ENCODE results near the gene FAM25G. TPM values are rescaled to one million over a fixed set of nuclear protein-coding genes. Genes with fewer than 3 reads are reported as not detected.
A peak's percentile ranks its signal among the peaks of the same experiment; 100 is the strongest.

FAM25G gene
- total and polyA plus RNA-seq, 9 of the 15 experiments (the other 6 are each of a cell fraction or from before 2014, with no cell fraction given): not detected

DNA sequence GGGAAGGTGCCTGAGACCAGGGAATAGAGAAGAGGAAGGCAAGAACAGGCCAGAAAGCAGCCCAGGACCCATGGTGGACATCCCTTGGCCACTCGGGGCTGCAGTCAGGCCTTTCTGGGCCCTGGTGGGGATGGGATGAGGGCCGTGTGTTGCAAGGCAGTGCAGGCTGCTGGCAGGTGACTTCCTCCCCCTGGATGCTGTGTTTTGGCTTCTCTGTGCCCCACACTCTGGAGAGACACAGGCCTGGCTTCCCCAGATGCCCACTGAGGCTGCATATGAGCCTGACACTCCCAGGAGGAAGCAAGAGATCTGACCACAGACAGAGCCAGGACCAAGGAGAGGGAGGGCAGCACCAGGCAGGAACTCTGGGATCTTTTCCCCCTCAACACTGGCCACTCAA is 47.5 kb downstream of the FAM25G start (continued):
- TF ChIP-seq TCFL5 (CRISPR knock-in tag; conservative IDR thresholded peaks at IDR 0.05): no peak
- TF ChIP-seq, protein P1, sequence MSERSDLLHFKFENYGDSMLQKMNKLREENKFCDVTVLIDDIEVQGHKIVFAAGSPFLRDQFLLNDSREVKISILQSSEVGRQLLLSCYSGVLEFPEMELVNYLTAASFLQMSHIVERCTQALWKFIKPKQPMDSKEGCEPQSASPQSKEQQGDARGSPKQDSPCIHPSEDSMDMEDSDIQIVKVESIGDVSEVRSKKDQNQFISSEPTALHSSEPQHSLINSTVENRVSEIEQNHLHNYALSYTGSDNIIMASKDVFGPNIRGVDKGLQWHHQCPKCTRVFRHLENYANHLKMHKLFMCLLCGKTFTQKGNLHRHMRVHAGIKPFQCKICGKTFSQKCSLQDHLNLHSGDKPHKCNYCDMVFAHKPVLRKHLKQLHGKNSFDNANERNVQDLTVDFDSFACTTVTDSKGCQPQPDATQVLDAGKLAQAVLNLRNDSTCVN (CRISPR knock-in tag; IDR thresholded peaks at IDR 0.05): no peak

- no peaks in the 10 kb centered on the region for H3K9me1 ChIP-seq (ENCODE audit: control insufficient read depth, insufficient read depth, low read length)
- intact Hi-C loops (cut with micrococcal nuclease) (no loop called here), in situ Hi-C loops (cut with MboI) (loop anchor here (25.0 kb wide), 1 partner anchor 119 kb away; no protein-coding TSS in a partner anchor)
- no peak overlapping the region for H3K4me2 ChIP-seq (ENCODE audit: insufficient read depth, low read length)
- H3K79me2 ChIP-seq (ENCODE audit: control insufficient read depth, insufficient read depth, low read length): no peaks in the 10 kb centered on the region
- ChIA-PET CTCF (ENCODE audit: low intra/inter-chr PET ratio) (no interaction called here), POLR2A (no interaction called here)
- no peaks in the 10 kb centered on the region for H3K36me3 ChIP-seq (ENCODE audit: control insufficient read depth, insufficient read depth, low read length)
- ATAC-seq (no peak), FAIRE-seq (no peak), DNase-seq (ENCODE audit: extremely low read depth in 1 of 4, low spot score in 3 of 4) (peak in 1 of 4 experiments; percentile 1)
- no peaks in the 10 kb centered on the region for H3K9me3 ChIP-seq (replicated peaks; ENCODE audit: control insufficient read depth, insufficient read depth, low read depth, low read length)
- no peak overlapping the region for H3K27ac ChIP-seq (ENCODE audit: extremely low read depth, low read depth, low read length)
- no peak overlapping the region for H3K9ac ChIP-seq (ENCODE audit: insufficient read depth in 1 of 2, low read depth in 2 of 2, low read length in 2 of 2)
- WGBS (ENCODE audit: insufficient coverage, low coverage, missing lambda C conversion rate): 10% methylated on average over 2 of the region's 2 CpGs
- H4K20me1 ChIP-seq (replicated peaks; ENCODE audit: control insufficient read depth, insufficient read depth, low read length): no peaks in the 10 kb centered on the region
- no peaks in the 10 kb centered on the region for H3K4me1 ChIP-seq (replicated peaks in 1 of 2; ENCODE audit: control insufficient read depth in 2 of 2, insufficient read depth in 2 of 2, low read length in 2 of 2)
- peaks cover 5 to 10% of the 10 kb centered on the region in 2 experiments; a peak in 4 of 5 replicates for H3K27me3 ChIP-seq (ENCODE audit: control insufficient read depth in 2 of 2, insufficient read depth in 2 of 2, low read length in 2 of 2)
- H2AFZ ChIP-seq (ENCODE audit: low read depth, low read length): no peak overlapping the region
- H3K4me3 ChIP-seq: no peak overlapping the region
- BruUV-seq (replicated peaks): no TSS peak
- TF ChIP-seq ARID3B (CRISPR knock-in tag; IDR thresholded peaks at IDR 0.05; ENCODE audit: borderline replicate concordance) (no peak), KDM4B (IDR thresholded peaks at IDR 0.05; ENCODE audit: borderline replicate concordance in 2 of 2, low read depth in 1 of 2) (no peak), STAT5B (CRISPR knock-in tag; IDR thresholded peaks at IDR 0.05) (no peak), PHB (CRISPR knock-in tag; IDR thresholded peaks at IDR 0.05) (no peak), CHD1 (IDR thresholded peaks at IDR 0.05; ENCODE audit: low read length) (no peak), RNF2 (IDR thresholded peaks at IDR 0.05) (no peak), ZFP36 (IDR thresholded peaks at IDR 0.05; ENCODE audit: low read depth, low read length, partially characterized antibody) (no peak), POLR3A (IDR thresholded peaks at IDR 0.05; ENCODE audit: borderline replicate concordance, extremely low read depth, insufficient read depth, insufficient read length) (no peak), RBM14 (IDR thresholded peaks at IDR 0.05; ENCODE audit: borderline replicate concordance, insufficient read depth, low read depth, low read length) (no peak), POLR2B (IDR thresholded peaks at IDR 0.05; ENCODE audit: low read depth, partially characterized antibody) (no peak), KLF6 (CRISPR knock-in tag; IDR thresholded peaks at IDR 0.05; ENCODE audit: borderline replicate concordance) (no peak), ZNF165 (CRISPR knock-in tag; IDR thresholded peaks at IDR 0.05; ENCODE audit: borderline replicate concordance) (no peak), L3MBTL2 (IDR thresholded peaks at IDR 0.05) (no peak)
- TF ChIP-seq, protein P2, sequence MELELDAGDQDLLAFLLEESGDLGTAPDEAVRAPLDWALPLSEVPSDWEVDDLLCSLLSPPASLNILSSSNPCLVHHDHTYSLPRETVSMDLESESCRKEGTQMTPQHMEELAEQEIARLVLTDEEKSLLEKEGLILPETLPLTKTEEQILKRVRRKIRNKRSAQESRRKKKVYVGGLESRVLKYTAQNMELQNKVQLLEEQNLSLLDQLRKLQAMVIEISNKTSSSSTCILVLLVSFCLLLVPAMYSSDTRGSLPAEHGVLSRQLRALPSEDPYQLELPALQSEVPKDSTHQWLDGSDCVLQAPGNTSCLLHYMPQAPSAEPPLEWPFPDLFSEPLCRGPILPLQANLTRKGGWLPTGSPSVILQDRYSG (tag; conservative IDR thresholded peaks at IDR 0.05; ENCODE audit: low read depth): no peak
Measured at GRCh38 chr10:47443145-47443544, 48.4 kb downstream of the FAM25G start.

Measured in K562 (cell line).